ENCODE measurements around the gene VPS37B. TPM values are rescaled to one million over a fixed set of nuclear protein-coding genes. Genes with fewer than 3 reads are reported as not detected.
"Not testable (repeated sequence)": the region's sequence is repeated elsewhere in the genome, so short reads cannot be mapped to it uniquely, and the experiment has no call there.

VPS37B gene
- 17.0 and 18.1 TPM in 2 replicates for polyA plus RNA-seq (2011; rRNA removed)
- polyA minus RNA-seq (2011; rRNA and poly(A)+ RNA removed) = 11.3 and 11.4 TPM in 2 replicates

GRCh38 chr12:122895704-122896636 is at the start of gene VPS37B:
TSS of gene VPS37B (minus strand) at chr12:122896124. CDS start at chr12:122896062, 62 bp downstream.
- Histone ChIP-seq H3K27me3 (ENCODE audit: control insufficient read depth, insufficient read depth, low read length) (no peaks in the 10 kb centered on the region), H3K4me3 (ENCODE audit: low read depth, low read length) (peak within 1 kb of the TSS; percentile 92), H3K36me3 (ENCODE audit: control insufficient read depth, insufficient read depth, low read length) (no peaks in the 10 kb centered on the region)
- DNase-seq (ENCODE audit: low read depth) = no peak
- TF ChIP-seq CTCF (IDR thresholded peaks at IDR 0.05; ENCODE audit: insufficient read depth, low read depth, low read length) = no peak
- ChIA-PET POLR2A (no interaction called here), CTCF (interaction anchor here (0.7 to 1.3 kb wide), 3 partner anchors 14 to 174 kb away, joined by 3 to 4 read pairs (median 3); no protein-coding TSS in a partner anchor)

- POLR2A ChIA-PET = no interaction called here
- Histone ChIP-seq H3K36me3 (ENCODE audit: control insufficient read depth, insufficient read depth, low read length) (no peaks in the 10 kb centered on the region), H3K4me3 (ENCODE audit: low read depth, low read length) (no peak overlapping the region), H3K27me3 (ENCODE audit: control insufficient read depth, insufficient read depth, low read length) (no peaks in the 10 kb centered on the region)
- no peak for DNase-seq (ENCODE audit: low read depth)
- CTCF ChIA-PET = interaction anchor here (1.1 to 15.1 kb wide), 4 partner anchors 54 to 152 kb away, joined by 3 to 275 read pairs (median 8); no protein-coding TSS in a partner anchor
- no peak for TF ChIP-seq CTCF (IDR thresholded peaks at IDR 0.05; ENCODE audit: insufficient read depth, low read depth, low read length)
These were observed 49.0 kb upstream of the VPS37B start for GRCh38 chr12:122944605-122945592.

- Histone ChIP-seq H3K27me3 (ENCODE audit: control insufficient read depth, insufficient read depth, low read length) (no peaks in the 10 kb centered on the region), H3K36me3 (ENCODE audit: control insufficient read depth, insufficient read depth, low read length) (no peaks in the 10 kb centered on the region), H3K4me3 (ENCODE audit: low read depth, low read length) (no peak overlapping the region)
- POLR2A ChIA-PET = no interaction called here
- no peak for TF ChIP-seq CTCF (IDR thresholded peaks at IDR 0.05; ENCODE audit: insufficient read depth, low read depth, low read length)
- DNase-seq (ENCODE audit: low read depth) = no peak
- CTCF ChIA-PET = no interaction called here
These were observed 47.3 kb upstream of the VPS37B start for GRCh38 chr12:122943196-122943595.

GRCh38 chr12:122942637-122943036 is 46.7 kb upstream of the VPS37B start:
- ChIA-PET POLR2A (no interaction called here), CTCF (interaction anchor here (0.8 kb wide), 1 partner anchor 62 kb away, joined by 3 read pairs; no protein-coding TSS in a partner anchor)
- Histone ChIP-seq H3K36me3 (ENCODE audit: control insufficient read depth, insufficient read depth, low read length) (no peaks in the 10 kb centered on the region), H3K4me3 (ENCODE audit: low read depth, low read length) (no peak overlapping the region), H3K27me3 (ENCODE audit: control insufficient read depth, insufficient read depth, low read length) (no peaks in the 10 kb centered on the region)
- no peak for TF ChIP-seq CTCF (IDR thresholded peaks at IDR 0.05; ENCODE audit: insufficient read depth, low read depth, low read length)
- DNase-seq (ENCODE audit: low read depth) = no peak

GRCh38 chr12:122941351-122941750 is 45.4 kb upstream of the VPS37B start:
- H3K36me3 ChIP-seq (ENCODE audit: control insufficient read depth, insufficient read depth, low read length); H3K4me3 ChIP-seq (ENCODE audit: low read depth, low read length); DNase-seq (ENCODE audit: low read depth); POLR2A ChIA-PET; H3K27me3 ChIP-seq (ENCODE audit: control insufficient read depth, insufficient read depth, low read length): not testable (repeated sequence)
- CTCF ChIA-PET = interaction anchor here (0.6 to 1.0 kb wide), 2 partner anchors 14 to 396 kb away, joined by 3 read pairs; no protein-coding TSS in a partner anchor
